ENCODE measurements around the gene CATSPERB. TPM values are rescaled to one million over a fixed set of nuclear protein-coding genes. Genes with fewer than 3 reads are reported as not detected.
"Not testable (repeated sequence)": the region's sequence is repeated elsewhere in the genome, so short reads cannot be mapped to it uniquely, and the experiment has no call there.

The CATSPERB gene, protein sequence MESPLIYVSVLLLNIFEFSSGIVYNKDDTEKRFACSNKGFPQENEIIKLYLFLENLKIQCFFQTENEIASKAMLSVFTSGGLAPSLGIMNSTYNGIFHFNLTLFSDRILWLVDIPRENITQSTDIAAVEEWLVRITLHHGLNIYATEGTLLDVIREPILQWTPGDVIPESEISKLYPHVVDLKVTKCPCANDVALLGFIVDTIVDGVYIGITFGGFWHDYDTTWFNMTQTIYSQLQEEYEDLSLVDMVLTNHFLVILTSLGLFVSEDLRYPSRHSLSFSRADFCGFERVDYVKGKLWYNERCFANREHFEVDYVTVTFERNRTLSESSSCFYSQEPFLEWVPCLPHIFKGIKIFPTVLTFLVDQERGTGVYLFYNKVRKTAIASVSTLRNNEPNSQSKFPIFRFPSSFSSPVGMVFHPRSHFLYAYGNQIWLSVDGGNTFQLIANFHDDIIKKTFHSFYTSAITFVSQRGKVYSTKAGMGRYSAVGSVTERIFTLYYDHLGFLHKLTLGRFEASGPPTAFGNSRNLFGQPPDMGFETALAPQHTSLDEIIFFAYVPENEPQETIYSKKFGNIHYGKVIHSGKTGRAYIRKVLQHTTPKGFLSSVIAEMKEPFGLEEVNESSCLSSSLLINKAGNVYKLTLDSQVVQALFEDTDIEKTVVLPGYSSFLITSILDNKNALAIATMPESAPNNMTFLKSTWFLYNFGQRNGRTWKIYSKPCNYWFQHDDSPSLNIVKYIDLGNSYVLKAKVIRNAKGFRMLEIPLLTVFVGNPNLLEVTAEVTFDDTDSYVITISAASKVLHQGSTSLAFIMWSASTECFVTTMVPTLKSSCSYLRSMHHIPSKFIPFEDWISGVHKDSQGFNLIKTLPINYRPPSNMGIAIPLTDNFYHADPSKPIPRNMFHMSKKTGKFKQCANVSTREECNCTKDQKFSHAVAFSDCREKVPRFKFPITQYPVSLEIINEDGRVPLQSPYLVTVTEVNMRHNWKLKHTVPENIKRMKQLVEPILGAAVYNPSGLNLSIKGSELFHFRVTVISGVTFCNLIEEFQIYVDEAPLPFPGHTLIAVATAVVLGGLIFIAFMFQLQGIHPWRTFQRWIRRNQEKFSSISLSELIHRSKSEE
- polyA plus RNA-seq (ENCODE audit: insufficient read length), result 0.96 TPM
- long read RNA-seq, donor 1, result 0 reads
- long read RNA-seq, donor 2, result 0 reads
- long read RNA-seq, donor 3, result 0 reads
- long read RNA-seq, donor 4, result 0 reads
- long read RNA-seq, donor 5, result 0 reads
- long read RNA-seq, donor 6, result 0 reads
- long read RNA-seq, donor 7, result 0 reads
- long read RNA-seq, donor 8, result 0 reads

DNA sequence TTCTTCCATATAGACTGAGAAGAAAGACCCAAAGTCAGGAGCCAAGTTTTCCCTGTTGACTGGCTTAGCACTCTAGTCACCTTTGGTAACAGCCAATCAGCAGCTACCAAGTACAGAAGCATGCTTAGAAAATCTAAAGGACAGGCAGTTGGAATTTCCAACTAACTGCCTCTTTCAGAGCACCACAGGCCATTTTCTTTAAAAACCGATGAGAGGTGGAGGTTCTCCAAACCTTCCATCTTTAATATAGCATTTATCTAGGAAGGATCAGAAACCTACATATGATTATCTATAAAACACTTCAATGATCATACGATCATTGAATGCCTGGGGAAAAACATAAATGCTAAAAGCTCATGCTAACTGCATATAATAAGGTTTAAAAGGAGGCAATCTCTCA is at the start of gene CATSPERB:
CATSPERB (minus strand) TSS at position 101 of the 400 bp plus-strand sequence. CDS start 2,607 bp downstream, outside the sequence.
- DNase-seq, result no peak

DNA sequence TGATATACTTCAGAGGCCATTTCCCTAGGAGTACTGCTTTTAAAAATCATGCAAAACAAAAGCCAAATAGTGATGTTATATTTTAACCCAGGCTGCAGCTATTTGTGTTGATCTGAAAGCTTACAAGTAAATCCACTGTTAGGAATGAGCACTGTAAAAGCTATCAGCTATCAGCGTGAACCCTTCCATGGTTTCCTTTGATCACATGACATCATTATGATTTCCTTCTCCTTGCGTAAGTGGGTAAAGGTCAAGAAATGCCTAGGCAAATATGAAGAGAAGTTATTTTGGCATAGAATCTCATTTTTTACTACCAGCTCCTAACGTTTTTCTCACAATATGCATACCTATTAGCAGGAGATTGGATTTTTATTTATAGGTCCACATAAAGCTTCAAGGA is 48.6 kb upstream of the CATSPERB start:
- DNase-seq, result no peak

DNA sequence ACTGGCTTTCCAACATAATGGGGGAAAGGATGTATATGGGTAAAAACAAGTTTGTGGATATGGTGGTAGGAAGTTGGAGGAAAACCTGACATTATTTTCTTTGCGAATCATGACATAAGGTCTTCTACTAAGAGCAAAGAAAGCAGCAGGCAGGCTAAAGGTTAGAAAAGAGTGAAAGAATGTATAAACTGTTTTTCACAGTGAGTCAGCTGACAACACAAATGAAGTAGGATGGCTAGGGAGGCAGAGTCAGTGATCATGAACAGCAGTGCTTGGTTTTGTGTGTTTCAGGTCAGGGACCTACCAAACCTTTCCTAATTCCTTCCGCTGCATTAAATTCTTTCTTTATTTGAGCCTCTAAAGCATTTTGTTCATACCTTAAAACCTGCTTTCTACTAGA is 46.3 kb upstream of the CATSPERB start:
- no peak for DNase-seq

DNA sequence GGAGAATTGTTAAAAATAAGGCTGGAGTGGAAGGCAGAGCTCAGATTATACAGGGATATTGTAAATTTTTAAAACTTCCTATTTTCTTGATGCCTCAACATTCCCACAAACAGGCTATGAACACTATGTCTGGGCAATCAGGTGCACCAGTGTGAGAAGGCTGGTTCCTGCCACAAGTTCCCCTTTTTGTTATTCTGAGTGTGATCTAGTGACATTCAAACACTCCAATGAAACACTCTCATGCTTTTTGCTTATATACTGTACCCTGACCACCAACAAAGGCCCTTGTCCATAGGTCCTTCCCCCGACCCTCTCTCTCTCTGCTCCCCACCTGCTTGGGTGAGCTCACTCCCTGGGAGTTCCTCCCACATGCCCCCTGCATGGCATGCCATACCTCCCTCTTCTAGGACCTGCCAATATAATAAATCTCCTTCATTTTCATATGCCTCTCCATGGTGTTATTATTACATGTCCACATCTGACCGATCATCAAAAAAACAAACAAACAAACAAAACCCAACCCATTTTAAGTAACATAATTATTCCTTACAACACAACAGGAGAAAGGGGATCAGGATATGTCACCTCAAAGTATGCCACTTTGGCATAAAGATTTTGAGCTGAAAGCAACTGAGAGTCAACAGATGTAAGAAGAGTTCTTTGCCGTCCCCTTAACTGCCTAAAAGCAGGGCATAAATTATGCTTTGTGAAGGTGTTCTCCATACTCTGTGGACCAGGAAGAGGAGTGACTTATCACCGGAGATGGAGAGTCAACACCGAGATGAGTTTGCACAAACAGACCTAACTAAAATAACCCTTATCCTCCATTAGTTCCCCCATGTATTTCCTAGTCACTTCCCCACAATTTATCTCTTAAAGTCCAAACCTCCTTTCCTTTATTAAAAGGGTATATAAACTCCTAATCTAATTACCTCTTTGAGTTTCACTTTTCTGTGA is 42.5 kb upstream of the CATSPERB start:
- no peak for DNase-seq

DNA sequence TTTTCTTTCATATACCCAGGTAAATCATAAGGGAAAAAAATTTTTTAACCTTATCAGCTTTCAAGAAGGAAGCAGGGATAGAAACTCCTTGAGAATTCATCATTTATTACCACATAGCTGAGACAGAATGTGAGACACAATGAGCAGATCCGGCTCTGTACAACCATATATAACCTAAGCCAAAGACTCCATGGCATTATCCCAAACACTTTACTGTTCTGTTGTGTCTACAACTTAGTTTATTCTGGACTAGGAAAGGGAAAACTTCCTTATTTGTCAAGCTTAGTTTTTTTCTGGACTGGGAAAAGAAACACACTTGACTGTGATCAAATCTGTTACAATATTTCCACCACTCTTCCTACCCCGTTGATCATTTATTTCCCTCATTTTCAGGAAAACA is 38.3 kb upstream of the CATSPERB start:
- DNase-seq, result no peak

DNA sequence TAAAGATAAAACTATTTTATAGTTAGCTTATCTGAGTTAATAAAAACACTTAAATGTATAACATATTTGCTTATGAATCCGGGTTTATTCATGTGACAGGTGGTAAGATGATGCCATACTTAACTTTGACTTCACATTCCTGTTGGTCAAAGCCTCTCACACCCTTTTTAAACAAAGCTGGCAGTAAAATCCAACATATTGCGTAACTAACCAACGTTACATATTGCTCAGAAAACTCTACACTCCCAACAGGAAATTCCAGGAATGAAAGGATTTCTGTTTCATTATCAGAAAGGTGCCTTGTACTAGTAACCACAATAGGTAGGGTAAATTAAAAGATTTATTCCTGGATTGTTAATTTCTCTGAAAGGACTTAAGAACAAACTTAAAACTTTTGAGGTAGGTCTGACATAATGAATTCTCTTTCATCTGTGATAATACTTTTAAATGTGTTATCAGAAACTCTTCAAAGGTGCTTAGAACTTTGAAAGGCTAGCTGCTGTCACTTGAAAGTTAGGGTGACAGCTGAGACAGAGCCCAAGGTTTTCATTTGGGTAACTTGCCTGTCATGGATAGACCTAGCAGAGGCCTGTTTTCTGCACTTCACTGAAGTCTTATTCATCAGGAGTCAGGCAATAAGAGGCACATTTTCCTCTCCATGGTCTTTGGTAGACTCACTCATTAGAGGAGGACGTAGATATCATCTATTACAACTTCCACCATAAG is 23.8 kb upstream of the CATSPERB start:
- DNase-seq, result no peak

DNA sequence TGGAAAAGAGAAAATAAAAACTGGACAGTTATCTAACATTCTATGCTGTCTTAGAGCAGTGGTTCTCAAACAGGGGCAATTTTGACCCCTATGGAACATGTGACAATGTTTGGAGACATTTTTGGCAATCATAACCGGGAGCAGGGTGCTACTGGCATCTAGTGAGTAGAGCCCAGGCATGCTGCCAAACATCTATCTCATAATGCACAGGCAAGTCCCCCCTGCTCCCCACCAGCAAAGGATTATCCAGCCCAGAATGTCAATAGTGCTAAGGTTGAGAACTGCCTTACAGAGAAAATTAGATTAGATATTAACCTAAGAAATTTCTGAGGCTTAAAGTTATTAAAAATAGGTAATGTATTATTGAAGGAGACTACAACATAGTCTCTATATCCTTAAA is 22.9 kb upstream of the CATSPERB start:
- DNase-seq, result no peak

DNA sequence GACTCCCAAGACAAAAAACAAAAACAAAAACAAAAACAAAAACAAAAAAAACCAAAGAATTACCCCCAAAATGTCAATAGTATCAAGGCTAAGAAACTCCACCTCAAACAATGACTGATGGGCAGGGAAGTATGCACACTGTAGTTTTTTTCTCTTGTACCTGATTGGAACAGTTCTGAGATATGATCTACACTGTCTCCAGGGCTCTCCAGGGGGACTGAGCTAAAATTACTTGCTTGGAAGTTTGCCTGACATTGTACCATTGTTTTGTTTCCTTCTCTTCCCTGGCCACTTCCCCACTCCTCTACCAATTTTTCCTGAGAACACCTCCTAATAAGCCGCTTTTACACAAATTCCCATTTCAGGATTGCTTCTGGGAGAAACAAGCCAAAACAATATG is 22.3 kb upstream of the CATSPERB start:
- DNase-seq, result no peak

DNA sequence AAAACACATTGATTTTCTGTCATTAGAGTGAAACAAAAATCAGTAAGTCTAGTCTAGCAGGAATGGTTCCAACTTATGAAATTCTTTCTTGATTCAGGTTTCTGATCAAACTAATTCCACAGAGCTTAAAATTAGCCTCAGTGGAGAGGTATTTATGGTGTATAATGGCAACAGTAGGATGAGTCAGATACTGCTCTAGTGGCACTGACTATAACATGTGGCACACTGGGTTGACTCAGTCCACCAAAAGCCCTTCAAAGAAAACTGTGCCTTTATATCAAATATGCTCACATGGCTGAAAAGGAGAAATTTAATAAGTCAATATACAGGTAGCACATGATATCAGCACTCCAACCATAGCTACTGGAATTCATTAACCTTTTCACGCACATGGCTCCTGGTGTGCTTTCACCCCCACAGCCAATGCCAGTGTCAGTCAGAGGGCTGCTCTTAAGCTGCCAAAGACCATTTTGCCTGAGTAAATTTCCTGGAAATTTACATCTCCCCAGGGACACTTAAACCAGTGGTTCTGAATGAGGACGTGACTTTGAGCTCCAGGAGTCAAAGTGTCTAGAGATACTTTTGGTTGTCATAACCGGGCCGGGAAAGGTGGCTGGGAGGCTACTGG is 21.7 kb upstream of the CATSPERB start:
- no peak for DNase-seq

DNA sequence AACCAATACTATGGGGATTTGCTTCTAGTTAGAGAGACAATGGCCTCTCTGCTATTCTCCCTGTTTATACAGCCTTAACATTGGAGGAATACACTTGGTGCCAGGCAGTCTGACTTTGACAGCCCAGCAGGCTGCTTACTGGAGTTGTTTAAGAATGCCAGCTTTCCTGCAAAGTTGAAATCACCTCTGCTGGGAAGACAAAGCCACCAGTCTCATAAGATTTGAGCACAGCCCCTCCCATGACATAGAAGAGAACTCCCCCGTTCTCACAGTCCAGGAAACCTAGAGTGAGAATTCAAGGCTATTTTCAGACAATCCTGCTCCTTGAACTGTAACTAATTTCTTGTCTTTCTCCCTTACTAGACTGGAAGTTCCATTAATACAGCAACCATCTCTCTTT is 21.1 kb upstream of the CATSPERB start:
- DNase-seq, result no peak

DNA sequence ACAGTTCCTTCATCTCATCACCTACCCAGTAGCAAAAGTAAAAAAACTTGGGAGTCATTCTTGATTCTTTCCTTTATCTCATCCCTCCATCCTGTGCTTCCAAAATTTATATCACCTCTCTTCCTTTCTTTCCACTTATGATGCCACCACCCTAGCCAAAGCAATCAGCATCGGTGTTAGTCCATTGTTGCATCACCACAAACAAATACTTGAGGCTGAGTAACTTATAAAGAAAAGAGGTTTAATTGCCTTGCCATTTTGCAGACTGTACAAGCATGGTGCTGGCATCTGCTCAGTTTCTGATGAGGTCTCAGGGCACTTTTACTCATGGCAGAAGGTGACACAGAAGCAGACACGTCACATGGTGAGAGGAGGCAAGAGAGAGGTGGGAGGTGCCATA is 19.8 kb upstream of the CATSPERB start:
- no peak for DNase-seq

DNA sequence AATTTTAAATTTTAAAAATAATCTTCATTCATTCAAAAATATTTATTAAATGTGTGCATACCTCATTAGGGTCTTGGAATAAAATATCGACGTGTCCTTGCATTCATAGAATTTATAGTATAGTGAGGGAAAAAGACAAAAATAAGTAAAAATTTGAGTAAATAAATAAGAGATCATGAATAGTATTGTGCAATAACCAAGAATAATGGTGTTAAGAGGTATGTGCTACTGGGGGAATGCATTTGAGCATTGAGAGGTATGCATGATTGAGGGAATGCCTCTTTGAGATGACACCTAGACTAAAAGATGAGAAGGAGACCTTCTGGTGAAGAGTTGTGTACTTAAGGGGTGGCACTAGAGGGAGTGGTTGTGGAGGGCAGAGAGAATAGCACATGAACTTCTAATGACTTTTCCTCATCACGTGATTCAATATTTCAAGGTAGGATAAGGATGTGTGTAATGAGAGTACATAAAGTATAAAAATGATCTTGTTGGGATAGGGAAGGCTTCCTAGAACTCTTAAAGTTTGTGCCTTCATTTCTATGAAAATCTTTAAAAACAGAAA is 18.8 kb upstream of the CATSPERB start:
- DNase-seq, result no peak

DNA sequence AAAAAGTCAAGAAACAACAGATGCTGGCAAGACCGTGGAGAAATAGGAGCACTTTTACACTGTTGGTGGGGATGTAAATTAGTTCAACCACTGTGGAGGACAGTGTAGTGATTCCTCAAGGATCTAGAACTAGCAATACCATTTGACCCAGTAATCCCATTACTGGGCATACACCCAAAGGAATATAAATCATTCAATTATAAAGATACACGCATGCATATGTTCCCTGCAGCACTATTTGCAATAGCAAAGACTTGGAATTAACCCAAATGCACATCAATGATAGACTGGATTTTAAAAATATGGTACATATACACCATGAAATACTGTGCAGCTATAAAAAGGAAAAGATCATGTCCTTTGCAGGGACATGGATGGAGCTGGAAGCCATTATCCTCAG is 18.0 kb upstream of the CATSPERB start:
- DNase-seq, result no peak

DNA sequence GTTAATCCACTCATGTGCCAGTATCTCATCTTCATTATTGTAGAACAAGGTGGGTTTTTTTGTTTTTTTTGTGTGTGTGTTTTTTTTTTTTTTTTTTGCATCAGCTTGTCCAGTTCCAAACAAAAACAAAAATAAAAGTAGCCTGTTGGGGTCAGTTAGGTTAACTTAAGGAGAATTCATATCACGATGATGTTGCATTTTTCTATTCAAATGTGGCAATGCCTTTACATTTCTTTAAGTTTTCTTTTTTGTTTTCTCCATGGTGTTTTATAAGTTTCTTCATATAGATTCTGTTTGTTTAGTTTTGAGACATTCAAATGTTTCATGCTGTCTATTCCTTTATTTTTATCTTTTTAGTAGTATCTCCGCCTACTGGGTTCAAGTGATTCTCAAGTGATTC is 16.2 kb upstream of the CATSPERB start:
- DNase-seq, result no peak

DNA sequence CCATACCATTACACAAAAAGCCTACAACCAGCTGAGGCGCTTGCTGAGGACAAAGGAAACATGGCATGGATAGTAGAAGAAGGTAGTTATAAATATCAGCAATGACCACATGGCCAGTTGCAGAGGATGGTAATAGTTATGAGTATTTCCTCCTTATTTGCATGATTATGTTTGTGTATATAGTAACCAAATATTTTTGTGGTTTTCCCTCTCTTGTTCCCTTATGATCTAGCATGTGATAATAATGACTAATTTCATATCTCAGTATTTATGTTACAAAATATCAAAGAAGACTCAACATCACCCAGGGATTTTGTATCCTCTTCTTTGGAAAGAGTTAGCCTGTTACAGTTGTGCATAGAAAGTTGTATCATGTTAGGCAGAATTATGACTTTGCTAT is 13.5 kb upstream of the CATSPERB start:
- no peak for DNase-seq

DNA sequence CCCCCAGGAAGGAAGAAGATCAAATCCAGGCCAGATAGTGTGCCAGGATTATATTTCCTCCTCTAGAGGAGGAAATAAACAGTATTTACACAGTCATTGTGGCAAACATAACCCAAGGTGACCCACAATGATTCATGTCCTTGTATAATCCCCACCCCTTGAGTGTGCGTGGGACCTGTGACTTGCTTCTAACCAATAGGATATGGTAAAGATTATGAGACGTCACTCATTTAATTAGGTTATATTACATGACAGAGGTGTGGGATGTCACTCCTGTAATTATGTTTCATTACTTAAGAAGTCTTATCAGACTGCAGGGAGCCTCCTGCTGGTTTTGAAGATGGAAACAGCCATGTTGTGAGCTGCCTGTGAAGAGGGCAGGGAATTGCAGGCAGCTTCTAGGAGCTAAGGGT is 12.2 kb upstream of the CATSPERB start:
- no peak for DNase-seq

DNA sequence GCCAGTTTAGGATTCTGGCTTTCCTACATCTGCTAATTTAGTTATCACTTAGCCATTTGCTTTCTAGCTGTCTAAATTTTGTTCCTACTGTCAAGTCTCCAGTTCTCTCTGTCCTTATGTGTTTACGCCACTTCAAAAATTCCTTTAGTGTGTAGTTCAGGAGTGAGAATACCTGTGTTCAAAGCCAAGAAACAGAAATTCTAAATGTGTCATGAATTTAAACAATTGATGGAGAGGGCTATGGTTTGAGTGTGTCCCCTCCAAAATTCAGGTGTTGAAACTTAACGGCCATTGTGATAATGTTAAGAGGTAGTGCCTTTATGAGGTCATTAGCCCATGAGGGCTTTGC is 11.4 kb upstream of the CATSPERB start:
- DNase-seq, result no peak

DNA sequence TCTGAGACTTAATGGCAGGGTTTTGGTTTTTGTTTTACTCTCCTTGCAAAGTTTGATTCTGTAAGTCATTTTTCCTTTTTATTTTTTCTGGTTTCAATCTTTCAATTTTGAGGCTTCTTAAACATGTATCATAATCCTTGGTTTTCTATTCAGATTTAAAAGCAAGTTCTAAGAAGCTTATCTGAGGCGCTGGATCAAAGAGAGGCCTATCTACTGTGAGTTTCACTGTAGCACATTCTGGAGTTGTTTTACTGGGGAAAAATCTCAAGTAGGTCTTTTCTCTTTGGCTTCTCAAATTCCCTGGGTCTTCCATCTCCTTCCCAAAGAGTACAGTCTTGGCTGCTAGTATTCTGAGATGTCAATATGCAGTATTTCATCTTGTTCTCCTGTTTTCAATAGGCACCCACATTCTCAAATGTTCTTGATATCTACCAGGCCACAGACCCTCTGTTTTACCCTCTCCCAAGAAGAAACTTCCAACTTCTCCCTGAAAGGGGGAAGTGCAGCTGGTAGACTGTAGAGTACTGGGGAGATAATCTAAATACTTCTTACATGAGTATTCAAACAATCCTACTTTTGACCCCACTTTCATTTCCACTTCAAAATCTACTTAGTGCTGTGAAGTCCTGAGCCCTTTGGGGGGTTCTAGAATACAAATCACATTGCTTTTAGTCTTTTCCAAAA is 10.9 kb upstream of the CATSPERB start:
- DNase-seq, result no peak

DNA sequence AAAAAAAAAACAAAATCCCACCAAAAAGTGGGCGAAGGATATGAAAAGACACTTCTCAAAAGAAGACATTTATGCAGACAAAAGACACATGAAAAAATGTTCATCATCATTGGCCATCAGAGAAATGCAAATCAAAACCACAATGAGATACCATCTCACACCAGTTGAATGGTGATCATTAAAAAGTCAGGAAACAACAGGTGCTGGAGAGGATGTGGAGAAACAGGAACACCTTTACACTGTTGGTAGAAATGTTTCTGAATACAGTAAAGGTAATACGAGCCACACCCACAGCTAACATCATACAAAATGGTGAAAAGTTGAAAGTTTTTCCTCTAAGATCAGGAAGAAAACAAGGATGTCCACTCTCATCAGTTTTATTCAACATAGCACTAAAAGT is 8.0 kb upstream of the CATSPERB start:
- not testable (repeated sequence) for DNase-seq

Data from left kidney (tissue), 8 donors.